SK-N-SH (cell line): ENCODE measurements around the gene LARP7. TPM values are rescaled to one million over a fixed set of nuclear protein-coding genes. Genes with fewer than 3 reads are reported as not detected.

ENCODE experiments used
- CTCF ChIA-PET: fragments of 300-600, 350-600 bp; formaldehyde crosslinking; extraction: SDS; loops from one replicate; lab custom pipeline; 2021; lab: Yijun Ruan, JAX
- POLR2A ChIA-PET: fragments of 350-600 bp; sonication (Branson Sonifier 250); formaldehyde crosslinking; extraction: SDS; loops from one replicate; lab custom pipeline; 2020; ENCODE audit warnings: antibody characterized with exemption, inconsistent platforms; lab: Yijun Ruan, JAX
- DNase-seq: peaks from one replicate; pipeline ENCODE4 v3.0.0; 2012
- H2AFZ ChIP-seq: fragments of 200-600 bp; sonication (generic); 2 replicates; pipeline ENCODE4 v1.8.1; 2016; ENCODE audit warnings: antibody characterized with exemption, mild to moderate bottlenecking, low read depth
- H3F3A ChIP-seq: fragments of 200-600 bp; sonication (generic); replicated peaks from 2 replicates; pipeline ENCODE3; 2016; ENCODE audit warnings: antibody characterized with exemption, mild to moderate bottlenecking; ENCODE audit not compliant: insufficient read depth
- H3K27ac ChIP-seq, 2 experiments: fragments of 200-500 bp in 1 of 2; fragments of 200-600 bp in 1 of 2; sonication (Bioruptor generic) in 1 of 2; sonication (generic), shearing (Covaris generic) in 1 of 2; 2 replicates each; pipeline versions ENCODE4 v1.5.1 to v1.6.1; 2014 to 2016; ENCODE audit warnings: low read depth in 2 of 2, inconsistent platforms in 1 of 2, low read length in 1 of 2, mild to moderate bottlenecking in 1 of 2, mixed read lengths in 1 of 2
- H3K27me3 ChIP-seq: fragments of 200-600 bp; sonication (generic), shearing (Covaris generic); 2 replicates; pipeline ENCODE4 v1.6.1; 2016; ENCODE audit warnings: mixed run types; ENCODE audit not compliant: insufficient read depth
- H3K36me3 ChIP-seq, 2 experiments: fragments of 200-500 bp in 1 of 2; fragments of 200-600 bp in 1 of 2; sonication (Bioruptor generic) in 1 of 2; sonication (generic) in 1 of 2; replicated peaks in 1 of 2; 2 replicates each; pipeline versions ENCODE3 to v1.5.1; 2014 to 2016; ENCODE audit warnings: low read length in 1 of 2, mild to moderate bottlenecking in 1 of 2; ENCODE audit not compliant: insufficient read depth in 2 of 2, control insufficient read depth in 1 of 2
- H3K4me1 ChIP-seq, 2 experiments: fragments of 200-500 bp in 1 of 2; fragments of 200-600 bp in 1 of 2; sonication (Bioruptor generic) in 1 of 2; sonication (generic), shearing (Covaris generic) in 1 of 2; 2 replicates each; pipeline versions ENCODE4 v1.5.1 to v1.6.1; 2014 to 2016; ENCODE audit warnings: low read depth in 1 of 2, low read length in 1 of 2, mixed run types in 1 of 2; ENCODE audit not compliant: insufficient read depth in 2 of 2, control insufficient read depth in 1 of 2
- H3K4me2 ChIP-seq: fragments of 200-600 bp; sonication (generic), shearing (Covaris generic); 2 replicates; pipeline ENCODE4 v1.6.1; 2017; ENCODE audit warnings: mixed run types
- H3K4me3 ChIP-seq, 2 experiments: fragments of 200-500 bp in 1 of 2; fragments of 200-600 bp in 1 of 2; sonication (Bioruptor generic) in 1 of 2; sonication (generic), shearing (Covaris generic) in 1 of 2; 2 replicates each; pipeline versions ENCODE4 v1.5.1 to v1.8.1; 2014 to 2016; ENCODE audit warnings: low read depth in 2 of 2, inconsistent platforms in 1 of 2, low read length in 1 of 2, mild to moderate bottlenecking in 1 of 2, mixed read lengths in 1 of 2, moderate library complexity in 1 of 2
- H3K79me2 ChIP-seq: fragments of 200-600 bp; sonication (generic); 2 replicates; pipeline ENCODE4 v1.8.1; 2017; ENCODE audit warnings: mild to moderate bottlenecking; ENCODE audit not compliant: insufficient read depth
- H3K9ac ChIP-seq: fragments of 200-600 bp; sonication (generic); 2 replicates; pipeline ENCODE4 v1.6.1; 2017; ENCODE audit warnings: mixed run types
- H3K9me2 ChIP-seq: fragments of 200-600 bp; sonication (generic); 2 replicates; pipeline ENCODE4 v1.6.1; 2017; ENCODE audit warnings: mixed run types
- H3K9me3 ChIP-seq: fragments of 200-600 bp; sonication (generic); 2 replicates; pipeline ENCODE4 v1.6.1; 2017; ENCODE audit warnings: mixed run types, mild to moderate bottlenecking, moderate library complexity
- H4K20me1 ChIP-seq: fragments of 200-600 bp; sonication (generic); 2 replicates; pipeline ENCODE4 v1.6.1; 2017; ENCODE audit warnings: mild to moderate bottlenecking, mixed run types; ENCODE audit not compliant: insufficient read depth
- CHD2 ChIP-seq: fragments of 150-350 bp; IDR thresholded peaks from 2 replicates; pipeline ENCODE4 v1.6.1; 2018; ENCODE audit warnings: low read length; ENCODE audit not compliant: partially characterized antibody
- EP300 ChIP-seq, 2 experiments: IDR thresholded peaks; 2 replicates each; pipeline versions ENCODE4 v1.4.0 to v1.6.1; 2012; ENCODE audit warnings: borderline replicate concordance in 1 of 2, low read depth in 1 of 2, low read length in 1 of 2
- EZH2phosphoT487 ChIP-seq: fragments of 200-600 bp; sonication (generic); IDR thresholded peaks from 2 replicates; pipeline ENCODE4 v1.6.1; 2017; ENCODE audit warnings: low read depth, mixed run types, mild to moderate bottlenecking, antibody characterized with exemption, moderate library complexity, borderline replicate concordance
- FOSL2 ChIP-seq: IDR thresholded peaks from 2 replicates; pipeline ENCODE4 v1.4.0; 2012; ENCODE audit warnings: low read depth, mild to moderate bottlenecking, moderate library complexity, borderline replicate concordance
- FOXJ3 ChIP-seq: sonication (generic); formaldehyde crosslinking; IDR thresholded peaks from 2 replicates; pipeline ENCODE4 v1.5.1; 2020; ENCODE audit warnings: mild to moderate bottlenecking, missing genetic modification reagents
- GABPA ChIP-seq: IDR thresholded peaks from 2 replicates; pipeline ENCODE4 v1.4.0; 2012; ENCODE audit warnings: low read depth, mild to moderate bottlenecking
- GATA2 ChIP-seq: sonication (generic); formaldehyde crosslinking; IDR thresholded peaks from 2 replicates; pipeline ENCODE4 v1.5.0; 2020; ENCODE audit warnings: mild to moderate bottlenecking, missing genetic modification reagents
- MXI1 ChIP-seq: IDR thresholded peaks from 2 replicates; pipeline ENCODE4 v1.6.1; 2012; ENCODE audit warnings: mild to moderate bottlenecking, low read depth, low read length, improper control_type of control experiment
- NRF1 ChIP-seq: IDR thresholded peaks from 2 replicates; pipeline ENCODE4 v1.6.1; 2012; ENCODE audit warnings: low read depth, mild to moderate bottlenecking, low read length
- RAD21 ChIP-seq: IDR thresholded peaks from 2 replicates; pipeline ENCODE4 v1.6.1; 2012; ENCODE audit warnings: mild to moderate bottlenecking, low read length
- RFX5 ChIP-seq: IDR thresholded peaks from 2 replicates; pipeline ENCODE4 v1.6.1; 2012; ENCODE audit warnings: mild to moderate bottlenecking, improper control_type of control experiment, low read length
- SMC3 ChIP-seq: IDR thresholded peaks from 2 replicates; pipeline ENCODE4 v1.6.1; 2012; ENCODE audit warnings: low read depth, low read length, improper control_type of control experiment
- TAF1 ChIP-seq: IDR thresholded peaks from 2 replicates; pipeline ENCODE4 v1.6.1; 2012; ENCODE audit warnings: low read depth, mild to moderate bottlenecking, low read length, moderate library complexity, borderline replicate concordance
- TEAD4 ChIP-seq: IDR thresholded peaks from 2 replicates; pipeline ENCODE4 v1.4.0; 2012; ENCODE audit warnings: mild to moderate bottlenecking, borderline replicate concordance; ENCODE audit not compliant: insufficient read depth
- WGBS: methylation state at CpG from one replicate; pipeline ENCODE4 v1.1.6; 2017; ENCODE audit warnings: low lambda C conversion rate; 5-methylcytosine and 5-hydroxymethylcytosine counted together
- polyA plus RNA-seq, 3 experiments: library from polyadenylated mRNA; depleted of rRNA; stranded (reverse); fragments of >200 nt; gene quantifications; 2 replicates each; pipeline ENCODE4 v1.2.3, GENCODE V29; 2012
- TF ChIP-seq, protein P1 (sequence below): IDR thresholded peaks from 2 replicates; pipeline ENCODE4 v1.6.1; 2012; ENCODE audit warnings: mild to moderate bottlenecking, low read depth, low read length, moderate library complexity
- TF ChIP-seq, protein P2 (sequence below): IDR thresholded peaks from 2 replicates; pipeline ENCODE4 v1.4.0; 2012; ENCODE audit warnings: low read depth, borderline replicate concordance
- TF ChIP-seq, protein P3 (sequence below): IDR thresholded peaks from 2 replicates; pipeline ENCODE4 v1.4.0; 2012; ENCODE audit warnings: low read depth
- TF ChIP-seq, protein P4 (sequence below): fragments of 150-350 bp; IDR thresholded peaks from 2 replicates; pipeline ENCODE4 v1.6.1; 2016; ENCODE audit warnings: mild to moderate bottlenecking, low read depth, low read length
- TF ChIP-seq, protein P5 (sequence below): fragments of 200-600 bp; sonication (generic); IDR thresholded peaks from 2 replicates; pipeline ENCODE4 v1.6.1; 2017; ENCODE audit warnings: antibody characterized with exemption, mild to moderate bottlenecking, moderate library complexity
- TF ChIP-seq, protein P6 (sequence below): IDR thresholded peaks from 2 replicates; pipeline ENCODE4; 2012

Gene LARP7
- polyA plus RNA-seq, 1 of the 3 experiments (the other 2 are of a cell fraction), result 9.4 TPM

DNA sequence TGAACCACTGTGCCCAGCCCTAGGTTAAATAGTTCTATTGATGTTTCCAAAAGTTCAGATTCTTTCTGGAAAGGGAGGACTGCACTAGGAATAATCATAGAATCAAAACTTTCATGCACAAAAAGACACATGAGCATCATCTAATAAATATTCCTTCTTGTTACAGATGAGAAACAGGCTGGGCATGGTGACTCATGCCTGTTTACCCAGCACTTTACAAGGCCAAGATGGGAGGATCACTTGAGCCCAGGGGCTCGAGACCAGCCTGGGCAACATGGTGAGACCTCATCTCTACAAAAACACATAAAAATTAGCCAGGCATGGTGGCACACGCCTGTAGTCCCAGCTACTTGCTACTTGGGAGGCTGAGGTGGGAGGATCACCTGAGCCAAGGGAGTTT, 27.7 kb downstream of the LARP7 start:
- H3K27ac ChIP-seq, result no peak overlapping the region
- POLR2A ChIA-PET, result no interaction called here
- no peaks in the 10 kb centered on the region for H3K79me2 ChIP-seq
- H3K9me2 ChIP-seq, result no peaks in the 10 kb centered on the region
- H4K20me1 ChIP-seq, result no peaks in the 10 kb centered on the region
- DNase-seq, result no peak
- CTCF ChIA-PET, result no interaction called here
- no peak overlapping the region for H3K4me2 ChIP-seq
- peaks cover 5% of the 10 kb centered on the region for H3F3A ChIP-seq
- no peak overlapping the region for H2AFZ ChIP-seq
- no peaks in the 10 kb centered on the region for H3K27me3 ChIP-seq
- H3K9ac ChIP-seq, result no peak overlapping the region
- no peak overlapping the region for H3K4me3 ChIP-seq
- H3K9me3 ChIP-seq, result no peaks in the 10 kb centered on the region
- no peaks in the 10 kb centered on the region for H3K36me3 ChIP-seq
- no peaks in the 10 kb centered on the region for H3K4me1 ChIP-seq
- TF ChIP-seq GABPA (no peak), RFX5 (no peak), EP300 (IDR thresholded peaks at IDR 0.05; ENCODE audit: borderline replicate concordance in 1 of 2, low read depth in 1 of 2, low read length in 1 of 2) (no peak), TAF1 (no peak), MXI1 (no peak), FOSL2 (no peak)
- TF ChIP-seq, protein P1, sequence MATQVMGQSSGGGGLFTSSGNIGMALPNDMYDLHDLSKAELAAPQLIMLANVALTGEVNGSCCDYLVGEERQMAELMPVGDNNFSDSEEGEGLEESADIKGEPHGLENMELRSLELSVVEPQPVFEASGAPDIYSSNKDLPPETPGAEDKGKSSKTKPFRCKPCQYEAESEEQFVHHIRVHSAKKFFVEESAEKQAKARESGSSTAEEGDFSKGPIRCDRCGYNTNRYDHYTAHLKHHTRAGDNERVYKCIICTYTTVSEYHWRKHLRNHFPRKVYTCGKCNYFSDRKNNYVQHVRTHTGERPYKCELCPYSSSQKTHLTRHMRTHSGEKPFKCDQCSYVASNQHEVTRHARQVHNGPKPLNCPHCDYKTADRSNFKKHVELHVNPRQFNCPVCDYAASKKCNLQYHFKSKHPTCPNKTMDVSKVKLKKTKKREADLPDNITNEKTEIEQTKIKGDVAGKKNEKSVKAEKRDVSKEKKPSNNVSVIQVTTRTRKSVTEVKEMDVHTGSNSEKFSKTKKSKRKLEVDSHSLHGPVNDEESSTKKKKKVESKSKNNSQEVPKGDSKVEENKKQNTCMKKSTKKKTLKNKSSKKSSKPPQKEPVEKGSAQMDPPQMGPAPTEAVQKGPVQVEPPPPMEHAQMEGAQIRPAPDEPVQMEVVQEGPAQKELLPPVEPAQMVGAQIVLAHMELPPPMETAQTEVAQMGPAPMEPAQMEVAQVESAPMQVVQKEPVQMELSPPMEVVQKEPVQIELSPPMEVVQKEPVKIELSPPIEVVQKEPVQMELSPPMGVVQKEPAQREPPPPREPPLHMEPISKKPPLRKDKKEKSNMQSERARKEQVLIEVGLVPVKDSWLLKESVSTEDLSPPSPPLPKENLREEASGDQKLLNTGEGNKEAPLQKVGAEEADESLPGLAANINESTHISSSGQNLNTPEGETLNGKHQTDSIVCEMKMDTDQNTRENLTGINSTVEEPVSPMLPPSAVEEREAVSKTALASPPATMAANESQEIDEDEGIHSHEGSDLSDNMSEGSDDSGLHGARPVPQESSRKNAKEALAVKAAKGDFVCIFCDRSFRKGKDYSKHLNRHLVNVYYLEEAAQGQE, result no peak
- TF ChIP-seq, protein P2, sequence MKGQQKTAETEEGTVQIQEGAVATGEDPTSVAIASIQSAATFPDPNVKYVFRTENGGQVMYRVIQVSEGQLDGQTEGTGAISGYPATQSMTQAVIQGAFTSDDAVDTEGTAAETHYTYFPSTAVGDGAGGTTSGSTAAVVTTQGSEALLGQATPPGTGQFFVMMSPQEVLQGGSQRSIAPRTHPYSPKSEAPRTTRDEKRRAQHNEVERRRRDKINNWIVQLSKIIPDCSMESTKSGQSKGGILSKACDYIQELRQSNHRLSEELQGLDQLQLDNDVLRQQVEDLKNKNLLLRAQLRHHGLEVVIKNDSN, result no peak
- TF ChIP-seq, protein P3, sequence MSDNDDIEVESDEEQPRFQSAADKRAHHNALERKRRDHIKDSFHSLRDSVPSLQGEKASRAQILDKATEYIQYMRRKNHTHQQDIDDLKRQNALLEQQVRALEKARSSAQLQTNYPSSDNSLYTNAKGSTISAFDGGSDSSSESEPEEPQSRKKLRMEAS, result no peak
- TF ChIP-seq, protein P4, sequence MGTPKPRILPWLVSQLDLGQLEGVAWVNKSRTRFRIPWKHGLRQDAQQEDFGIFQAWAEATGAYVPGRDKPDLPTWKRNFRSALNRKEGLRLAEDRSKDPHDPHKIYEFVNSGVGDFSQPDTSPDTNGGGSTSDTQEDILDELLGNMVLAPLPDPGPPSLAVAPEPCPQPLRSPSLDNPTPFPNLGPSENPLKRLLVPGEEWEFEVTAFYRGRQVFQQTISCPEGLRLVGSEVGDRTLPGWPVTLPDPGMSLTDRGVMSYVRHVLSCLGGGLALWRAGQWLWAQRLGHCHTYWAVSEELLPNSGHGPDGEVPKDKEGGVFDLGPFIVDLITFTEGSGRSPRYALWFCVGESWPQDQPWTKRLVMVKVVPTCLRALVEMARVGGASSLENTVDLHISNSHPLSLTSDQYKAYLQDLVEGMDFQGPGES, result no peak
- TF ChIP-seq, all 33 proteins: peak for 0
- WGBS, result 83% methylated on average over 2 of the region's 2 CpGs

DNA sequence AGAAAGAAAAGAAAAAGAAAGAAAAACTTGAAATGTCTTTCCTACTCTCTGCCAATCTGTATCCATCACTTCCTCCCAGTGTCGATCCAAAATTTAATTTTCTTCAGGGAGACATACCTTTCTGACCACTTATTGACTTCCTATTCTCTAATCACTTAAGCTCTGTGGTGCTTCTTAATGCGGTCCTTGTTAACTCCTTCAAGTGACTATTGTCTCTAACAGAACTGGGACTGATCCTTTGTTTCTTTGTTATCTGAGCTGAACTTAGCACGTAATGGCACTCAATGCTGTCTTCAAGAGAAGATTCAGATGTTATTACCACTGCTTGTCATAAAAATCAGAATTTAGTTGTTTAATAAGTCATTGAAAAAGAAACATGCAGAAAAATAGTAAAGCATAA, 31.2 kb downstream of the LARP7 start:
- no peaks in the 10 kb centered on the region for H3K9me2 ChIP-seq
- no peaks in the 10 kb centered on the region for H3K4me1 ChIP-seq
- H4K20me1 ChIP-seq, result no peaks in the 10 kb centered on the region
- no peaks in the 10 kb centered on the region for H3K27me3 ChIP-seq
- H3K9ac ChIP-seq, result no peak overlapping the region
- H3K79me2 ChIP-seq, result no peaks in the 10 kb centered on the region
- no peaks in the 10 kb centered on the region for H3K36me3 ChIP-seq
- H3K27ac ChIP-seq, result no peak overlapping the region
- H3K9me3 ChIP-seq, result no peaks in the 10 kb centered on the region
- H3K4me3 ChIP-seq, result no peak overlapping the region
- no peaks in the 10 kb centered on the region for H3F3A ChIP-seq
- 81% methylated on average over 3 of the region's 3 CpGs for WGBS
- no peak for TF ChIP-seq SMC3
- TF ChIP-seq, protein P5, sequence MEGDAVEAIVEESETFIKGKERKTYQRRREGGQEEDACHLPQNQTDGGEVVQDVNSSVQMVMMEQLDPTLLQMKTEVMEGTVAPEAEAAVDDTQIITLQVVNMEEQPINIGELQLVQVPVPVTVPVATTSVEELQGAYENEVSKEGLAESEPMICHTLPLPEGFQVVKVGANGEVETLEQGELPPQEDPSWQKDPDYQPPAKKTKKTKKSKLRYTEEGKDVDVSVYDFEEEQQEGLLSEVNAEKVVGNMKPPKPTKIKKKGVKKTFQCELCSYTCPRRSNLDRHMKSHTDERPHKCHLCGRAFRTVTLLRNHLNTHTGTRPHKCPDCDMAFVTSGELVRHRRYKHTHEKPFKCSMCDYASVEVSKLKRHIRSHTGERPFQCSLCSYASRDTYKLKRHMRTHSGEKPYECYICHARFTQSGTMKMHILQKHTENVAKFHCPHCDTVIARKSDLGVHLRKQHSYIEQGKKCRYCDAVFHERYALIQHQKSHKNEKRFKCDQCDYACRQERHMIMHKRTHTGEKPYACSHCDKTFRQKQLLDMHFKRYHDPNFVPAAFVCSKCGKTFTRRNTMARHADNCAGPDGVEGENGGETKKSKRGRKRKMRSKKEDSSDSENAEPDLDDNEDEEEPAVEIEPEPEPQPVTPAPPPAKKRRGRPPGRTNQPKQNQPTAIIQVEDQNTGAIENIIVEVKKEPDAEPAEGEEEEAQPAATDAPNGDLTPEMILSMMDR, result no peak
- no peak for TF ChIP-seq MXI1
- TF ChIP-seq EP300 (IDR thresholded peaks at IDR 0.05; ENCODE audit: borderline replicate concordance in 1 of 2, low read depth in 1 of 2, low read length in 1 of 2), result no peak
- TF ChIP-seq CHD2, result no peak
- TF ChIP-seq NRF1, result no peak
- TF ChIP-seq TEAD4, result no peak
- TF ChIP-seq EZH2phosphoT487, result no peak
- TF ChIP-seq, protein P6, sequence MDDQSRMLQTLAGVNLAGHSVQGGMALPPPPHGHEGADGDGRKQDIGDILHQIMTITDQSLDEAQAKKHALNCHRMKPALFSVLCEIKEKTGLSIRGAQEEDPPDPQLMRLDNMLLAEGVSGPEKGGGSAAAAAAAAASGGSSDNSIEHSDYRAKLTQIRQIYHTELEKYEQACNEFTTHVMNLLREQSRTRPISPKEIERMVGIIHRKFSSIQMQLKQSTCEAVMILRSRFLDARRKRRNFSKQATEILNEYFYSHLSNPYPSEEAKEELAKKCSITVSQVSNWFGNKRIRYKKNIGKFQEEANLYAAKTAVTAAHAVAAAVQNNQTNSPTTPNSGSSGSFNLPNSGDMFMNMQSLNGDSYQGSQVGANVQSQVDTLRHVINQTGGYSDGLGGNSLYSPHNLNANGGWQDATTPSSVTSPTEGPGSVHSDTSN, result no peak
- no peak for TF ChIP-seq RAD21
- no peak for TF ChIP-seq FOXJ3 (CRISPR knock-in tag)
- TF ChIP-seq GATA2 (CRISPR knock-in tag), result no peak
- ChIA-PET CTCF (interaction anchor here (0.5 kb wide), 1 partner anchor 430 kb away, joined by 3 read pairs; no protein-coding TSS in a partner anchor), POLR2A (no interaction called here)
- H3K4me2 ChIP-seq, result no peak overlapping the region
- no peak for DNase-seq
- H2AFZ ChIP-seq, result no peak overlapping the region
